ENCODE measurements around the gene DGCR6.
"Not testable (repeated sequence)": the region's sequence is repeated elsewhere in the genome, so short reads cannot be mapped to it uniquely, and the experiment has no call there.

The DGCR6 gene

DNA sequence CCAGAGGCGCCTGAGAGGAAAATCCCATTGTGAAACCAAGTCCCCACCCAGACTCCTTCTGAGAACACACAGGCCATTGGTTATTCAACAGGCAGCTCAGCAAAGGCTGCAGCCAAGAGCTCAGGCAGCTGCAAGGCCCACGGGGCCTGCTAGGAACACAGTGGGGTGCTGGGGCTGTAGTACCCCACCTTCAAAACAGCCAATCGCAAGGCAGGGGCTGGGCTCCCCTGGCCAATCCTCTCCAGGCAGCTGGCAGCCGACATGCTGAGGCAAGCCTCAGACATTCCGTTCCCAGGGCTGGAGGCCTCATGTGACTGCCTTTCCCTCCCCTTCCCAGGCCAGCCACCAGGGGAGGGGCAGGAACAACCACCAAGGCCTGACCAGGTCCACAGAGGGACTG lies 23.3 kb downstream of the DGCR6 start:
- no peak for DNase-seq (ENCODE audit: low read depth)
- no peak overlapping the region for H3K4me3 ChIP-seq (ENCODE audit: low read depth, low read length)
- TF ChIP-seq, protein P1, sequence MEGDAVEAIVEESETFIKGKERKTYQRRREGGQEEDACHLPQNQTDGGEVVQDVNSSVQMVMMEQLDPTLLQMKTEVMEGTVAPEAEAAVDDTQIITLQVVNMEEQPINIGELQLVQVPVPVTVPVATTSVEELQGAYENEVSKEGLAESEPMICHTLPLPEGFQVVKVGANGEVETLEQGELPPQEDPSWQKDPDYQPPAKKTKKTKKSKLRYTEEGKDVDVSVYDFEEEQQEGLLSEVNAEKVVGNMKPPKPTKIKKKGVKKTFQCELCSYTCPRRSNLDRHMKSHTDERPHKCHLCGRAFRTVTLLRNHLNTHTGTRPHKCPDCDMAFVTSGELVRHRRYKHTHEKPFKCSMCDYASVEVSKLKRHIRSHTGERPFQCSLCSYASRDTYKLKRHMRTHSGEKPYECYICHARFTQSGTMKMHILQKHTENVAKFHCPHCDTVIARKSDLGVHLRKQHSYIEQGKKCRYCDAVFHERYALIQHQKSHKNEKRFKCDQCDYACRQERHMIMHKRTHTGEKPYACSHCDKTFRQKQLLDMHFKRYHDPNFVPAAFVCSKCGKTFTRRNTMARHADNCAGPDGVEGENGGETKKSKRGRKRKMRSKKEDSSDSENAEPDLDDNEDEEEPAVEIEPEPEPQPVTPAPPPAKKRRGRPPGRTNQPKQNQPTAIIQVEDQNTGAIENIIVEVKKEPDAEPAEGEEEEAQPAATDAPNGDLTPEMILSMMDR (IDR thresholded peaks at IDR 0.05; ENCODE audit: control insufficient read depth, extremely low read depth, insufficient read depth) = no peak

DNA sequence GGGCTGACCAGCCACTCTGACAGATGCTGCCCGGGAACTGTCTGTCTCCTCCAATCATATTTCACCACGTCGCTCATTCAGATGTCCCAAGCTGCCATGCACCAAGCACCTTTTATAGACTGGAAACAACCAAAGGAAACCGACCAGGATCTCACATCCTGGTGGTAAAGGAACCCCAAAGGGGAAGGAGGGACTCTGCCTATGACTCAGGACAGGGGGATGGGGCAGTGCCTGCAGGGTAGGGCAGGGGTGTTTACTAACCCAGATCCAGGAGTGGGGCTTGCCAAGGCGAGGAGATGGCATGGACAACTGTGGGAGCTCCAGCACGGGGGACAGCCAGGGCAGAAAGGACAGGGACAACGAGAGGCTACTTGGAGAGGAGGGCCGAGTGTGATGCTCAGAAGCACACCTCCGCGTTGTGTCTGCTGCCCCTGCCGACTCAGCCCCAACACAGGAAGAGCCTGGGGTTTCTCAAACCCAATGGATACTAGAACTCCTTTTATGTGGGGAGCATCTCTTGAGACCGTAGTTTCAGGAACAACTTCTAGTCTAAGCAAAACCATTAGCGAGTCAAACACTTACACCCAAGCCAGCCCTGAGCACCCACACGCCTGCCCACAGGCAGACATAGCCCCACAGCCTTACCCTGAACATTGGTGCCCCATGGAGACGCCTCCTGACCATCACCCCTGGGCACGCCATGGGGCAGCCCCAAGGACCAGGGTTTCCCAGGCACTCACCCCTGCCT lies 26.0 kb downstream of the DGCR6 start:
- no peak for DNase-seq (ENCODE audit: low read depth)
- H3K4me3 ChIP-seq (ENCODE audit: low read depth, low read length) = no peak overlapping the region
- TF ChIP-seq, protein P1 (IDR thresholded peaks at IDR 0.05; ENCODE audit: control insufficient read depth, extremely low read depth, insufficient read depth) = no peak

DNA sequence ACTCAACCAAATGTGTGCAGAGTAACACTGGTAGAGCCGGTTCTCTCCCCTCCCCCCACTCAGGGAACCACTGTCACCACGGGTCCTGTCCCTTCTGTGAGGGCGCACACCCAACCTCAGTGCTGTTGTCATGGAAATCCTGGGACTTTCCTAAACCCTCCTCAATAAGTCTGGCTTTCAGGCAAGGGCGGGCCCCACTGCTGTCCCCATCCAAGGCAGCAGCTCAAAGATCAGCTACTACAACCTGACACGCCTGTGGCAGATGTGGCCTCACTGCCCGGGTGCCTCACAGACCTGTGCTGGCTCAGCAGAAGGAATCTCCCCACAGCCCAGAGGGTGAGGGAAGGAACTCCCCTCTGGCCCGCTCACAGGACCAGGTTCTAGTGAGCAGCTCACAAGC lies 27.8 kb downstream of the DGCR6 start:
- TF ChIP-seq, protein P1 (IDR thresholded peaks at IDR 0.05; ENCODE audit: control insufficient read depth, extremely low read depth, insufficient read depth) = no peak
- no peak overlapping the region for H3K4me3 ChIP-seq (ENCODE audit: low read depth, low read length)
- DNase-seq (ENCODE audit: low read depth) = no peak

DNA sequence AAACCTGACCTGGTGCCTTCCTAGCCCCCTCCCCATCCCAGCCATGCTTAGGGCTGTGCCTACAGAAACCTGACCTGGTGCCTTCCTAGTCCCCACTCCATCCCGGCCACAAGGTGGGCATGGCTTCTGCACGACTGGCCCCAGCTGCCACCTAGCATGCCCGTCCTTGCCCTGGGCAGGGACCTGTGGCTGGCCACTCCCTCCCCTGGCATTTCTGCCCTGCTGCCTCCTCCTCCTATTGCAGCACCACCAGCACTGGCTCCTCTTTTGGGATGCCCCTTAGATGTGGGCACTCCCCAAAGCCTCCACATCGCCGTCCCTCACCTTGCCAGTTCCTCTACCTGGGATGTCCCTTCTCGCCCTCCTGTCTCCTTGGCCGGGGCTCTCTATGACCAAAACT lies 28.6 kb downstream of the DGCR6 start:
- H3K4me3 ChIP-seq (ENCODE audit: low read depth, low read length); DNase-seq (ENCODE audit: low read depth): not testable (repeated sequence)

DNA sequence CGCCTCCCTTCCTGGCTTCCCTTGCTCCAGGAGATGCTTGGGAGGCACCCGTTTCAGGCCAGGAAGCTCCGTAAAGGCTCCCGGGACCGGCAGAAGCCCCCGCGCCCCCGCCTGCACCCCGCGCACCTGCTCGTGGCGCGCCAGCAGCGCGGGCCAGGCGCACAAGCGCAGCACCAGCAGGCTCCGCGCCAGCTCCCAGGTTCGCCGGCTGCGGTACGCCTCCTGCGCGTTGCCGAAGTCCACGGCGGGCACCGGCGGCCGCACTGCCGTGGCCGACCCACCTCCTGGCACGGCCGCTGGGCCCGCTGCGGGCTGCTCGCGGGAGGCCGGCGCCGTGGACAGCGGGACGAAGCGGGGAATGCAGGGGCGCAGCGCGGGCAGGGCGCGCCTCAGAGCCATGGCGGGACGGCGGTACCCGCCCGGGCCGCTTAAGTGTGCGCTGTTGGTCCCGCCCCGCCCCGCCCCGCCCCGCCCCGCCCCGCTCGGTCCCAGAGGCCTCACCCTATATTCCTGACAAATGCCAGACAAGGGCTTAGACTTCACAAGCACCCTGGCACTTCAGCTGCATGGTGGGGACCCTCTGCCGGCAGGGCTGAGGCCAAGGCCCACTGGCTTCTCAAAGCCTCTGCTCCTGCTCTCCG lies 29.9 kb downstream of the DGCR6 start, which contains the start of gene PRODH:
TSS of gene PRODH (minus strand) at position 405 of the 641 bp plus-strand sequence. CDS start at position 399, 6 bp downstream.
- no peak for DNase-seq (ENCODE audit: low read depth)
- TF ChIP-seq, protein P1 (IDR thresholded peaks at IDR 0.05; ENCODE audit: control insufficient read depth, extremely low read depth, insufficient read depth) = no peak
- H3K4me3 ChIP-seq (ENCODE audit: low read depth, low read length) = no peak within 1 kb of the TSS

DNA sequence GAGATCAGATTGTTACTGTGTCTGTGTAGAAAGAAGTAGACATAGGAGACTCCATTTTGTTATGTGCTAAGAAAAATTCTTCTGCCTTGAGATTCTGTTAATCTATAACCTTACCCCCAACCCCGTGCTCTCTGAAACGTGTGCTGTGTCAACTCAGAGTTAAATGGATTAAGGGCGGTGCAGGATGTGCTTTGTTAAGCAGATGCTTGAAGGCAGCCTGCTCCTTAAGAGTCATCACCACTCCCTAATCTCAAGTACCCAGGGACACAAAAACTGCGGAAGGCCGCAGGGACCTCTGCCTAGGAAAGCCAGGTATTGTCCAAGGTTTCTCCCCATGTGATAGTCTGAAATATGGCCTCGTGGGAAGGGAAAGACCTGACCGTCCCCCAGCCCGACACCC lies 32.6 kb downstream of the DGCR6 start:
- H3K4me3 ChIP-seq (ENCODE audit: low read depth, low read length); DNase-seq (ENCODE audit: low read depth): not testable (repeated sequence)

DNA sequence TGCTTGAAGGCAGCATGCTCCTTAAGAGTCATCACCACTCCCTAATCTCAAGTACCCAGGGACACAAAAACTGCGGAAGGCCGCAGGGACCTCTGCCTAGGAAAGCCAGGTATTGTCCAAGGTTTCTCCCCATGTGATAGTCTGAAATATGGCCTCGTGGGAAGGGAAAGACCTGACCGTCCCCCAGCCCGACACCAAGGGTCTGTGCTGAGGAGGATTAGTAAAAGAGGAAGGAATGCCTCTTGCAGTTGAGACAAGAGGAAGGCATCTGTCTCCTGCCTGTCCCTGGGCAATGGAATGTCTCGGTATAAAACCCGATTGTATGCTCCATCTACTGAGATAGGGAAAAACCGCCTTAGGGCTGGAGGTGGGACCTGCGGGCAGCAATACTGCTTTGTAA lies 41.0 kb downstream of the DGCR6 start:
- DNase-seq (ENCODE audit: low read depth); H3K4me3 ChIP-seq (ENCODE audit: low read depth, low read length): not testable (repeated sequence)

DNA sequence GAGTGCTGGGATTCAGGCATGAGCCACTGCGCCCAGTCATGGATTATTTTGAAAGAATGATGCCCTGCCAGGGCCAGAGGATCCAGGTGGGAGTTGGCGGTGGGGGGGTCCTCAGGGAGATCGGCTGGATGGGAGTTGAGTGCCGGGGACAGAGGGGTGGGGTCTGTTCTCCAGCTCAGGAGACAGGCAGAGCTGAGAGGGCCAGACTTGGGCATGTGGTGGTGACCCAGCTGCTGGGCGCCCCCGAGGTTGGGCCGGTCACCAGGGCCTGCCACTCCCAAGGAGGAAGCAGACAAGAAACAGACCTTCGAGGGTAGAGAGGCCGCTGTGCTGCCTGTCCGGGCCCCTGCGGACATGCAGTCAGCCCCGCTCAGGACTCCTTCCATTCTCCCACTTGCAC lies 41.8 kb downstream of the DGCR6 start:
- TF ChIP-seq, protein P1 (IDR thresholded peaks at IDR 0.05; ENCODE audit: control insufficient read depth, extremely low read depth, insufficient read depth) = no peak
- no peak for DNase-seq (ENCODE audit: low read depth)
- H3K4me3 ChIP-seq (ENCODE audit: low read depth, low read length) = no peak overlapping the region

Measured in LNCaP clone FGC (cell line).